Gastrocnemius medialis (tissue), 4 donors: ENCODE results near the gene ATXN10. TPM values are rescaled to one million over a fixed set of nuclear protein-coding genes. Genes with fewer than 3 reads are reported as not detected.
"Not testable (repeated sequence)": the region's sequence is repeated elsewhere in the genome, so short reads cannot be mapped to it uniquely, and the experiment has no call there.

Experiments
- ATAC-seq, 2 donors: fragments of 150-250 bp; one replicate each; pipeline ENCODE4 v1.9.1; 2016
- DNase-seq, 2 donors: peaks; one replicate each; pipeline ENCODE4 v3.0.0-alpha.2; 2019
- H3K27ac ChIP-seq, 4 donors: fragments of 200-600 bp; sonication (generic); 1 replicate in 1 of 4; 2 replicates in 3 of 4; pipeline ENCODE4 v1.5.1; 2016 to 2018; ENCODE audit warnings: mild to moderate bottlenecking in 2 of 4, moderate library complexity in 1 of 4
- H3K27me3 ChIP-seq, 3 donors: fragments of 200-600 bp; sonication (generic) in 2 of 3; 1 replicate in 1 of 3; 2 replicates in 2 of 3; pipeline versions ENCODE4 v1.5.1 to v1.6.0; 2016 to 2019; ENCODE audit warnings: mild to moderate bottlenecking in 1 of 3, moderate library complexity in 1 of 3
- H3K36me3 ChIP-seq, 2 donors: fragments of 200-600 bp; sonication (generic) in 1 of 2; one replicate each; pipeline ENCODE4 v1.5.1; 2017 to 2018
- H3K4me1 ChIP-seq, 2 donors: fragments of 200-600 bp; sonication (generic) in 1 of 2; one replicate each; pipeline ENCODE4 v1.5.1; 2016 to 2017; ENCODE audit warnings: mild to moderate bottlenecking in 2 of 2
- H3K4me3 ChIP-seq, 4 donors: fragments of 200-600 bp; sonication (generic) in 3 of 4; 1 replicate in 1 of 4; 2 replicates in 3 of 4; pipeline ENCODE4 v1.5.1; 2016 to 2019; ENCODE audit warnings: mild to moderate bottlenecking in 2 of 4
- H3K9me3 ChIP-seq, 3 donors: fragments of 200-600 bp; sonication (generic) in 2 of 3; 1 replicate in 1 of 3; 2 replicates in 2 of 3; pipeline ENCODE4 v1.5.1; 2016 to 2019
- CTCF ChIP-seq, 5 experiments: fragments of 450-650 bp in 3 of 5; fragments of 200-600 bp in 2 of 5; sonication (generic) in 2 of 5; IDR thresholded peaks in 4 of 5; conservative IDR thresholded peaks in 1 of 5; 1 replicate in 4 of 5; 2 replicates in 1 of 5; pipeline ENCODE4 v1.5.1; 2016 to 2019; ENCODE audit warnings: antibody characterized with exemption in 5 of 5, mild to moderate bottlenecking in 3 of 5, moderate library complexity in 3 of 5
- POLR2A ChIP-seq, 2 donors: fragments of 450-650 bp; IDR thresholded peaks; one replicate each; pipeline ENCODE4 v1.6.1; 2017; ENCODE audit warnings: antibody characterized with exemption in 2 of 2, mild to moderate bottlenecking in 2 of 2, moderate library complexity in 2 of 2
- in situ Hi-C, 4 donors: fragments of 200-750 bp; cut with MboI; loops; one replicate each; pipeline versions ENCODE4 v1.15.0 to v1.8.0; 2017; ENCODE audit warnings: low sequenced_read_pairs in 4 of 4
- intact Hi-C: fragments of 100-400 bp; cut with DNase I; formaldehyde crosslinking; loops from one replicate; pipeline ENCODE4 v1.15.1; 2023; ENCODE audit warnings: low total_unique reads
- total RNA-seq, 4 donors: library from RNA; depleted of rRNA; stranded (reverse); fragments of >200 nt; gene quantifications; one replicate each; pipeline versions ENCODE4 v1.1.0 to v1.2.3, GENCODE V29; 2016

Gene ATXN10
- total RNA-seq, 4 donors from 2014 or later, result 52.9 to 98.9 (median 78.5) TPM

DNA sequence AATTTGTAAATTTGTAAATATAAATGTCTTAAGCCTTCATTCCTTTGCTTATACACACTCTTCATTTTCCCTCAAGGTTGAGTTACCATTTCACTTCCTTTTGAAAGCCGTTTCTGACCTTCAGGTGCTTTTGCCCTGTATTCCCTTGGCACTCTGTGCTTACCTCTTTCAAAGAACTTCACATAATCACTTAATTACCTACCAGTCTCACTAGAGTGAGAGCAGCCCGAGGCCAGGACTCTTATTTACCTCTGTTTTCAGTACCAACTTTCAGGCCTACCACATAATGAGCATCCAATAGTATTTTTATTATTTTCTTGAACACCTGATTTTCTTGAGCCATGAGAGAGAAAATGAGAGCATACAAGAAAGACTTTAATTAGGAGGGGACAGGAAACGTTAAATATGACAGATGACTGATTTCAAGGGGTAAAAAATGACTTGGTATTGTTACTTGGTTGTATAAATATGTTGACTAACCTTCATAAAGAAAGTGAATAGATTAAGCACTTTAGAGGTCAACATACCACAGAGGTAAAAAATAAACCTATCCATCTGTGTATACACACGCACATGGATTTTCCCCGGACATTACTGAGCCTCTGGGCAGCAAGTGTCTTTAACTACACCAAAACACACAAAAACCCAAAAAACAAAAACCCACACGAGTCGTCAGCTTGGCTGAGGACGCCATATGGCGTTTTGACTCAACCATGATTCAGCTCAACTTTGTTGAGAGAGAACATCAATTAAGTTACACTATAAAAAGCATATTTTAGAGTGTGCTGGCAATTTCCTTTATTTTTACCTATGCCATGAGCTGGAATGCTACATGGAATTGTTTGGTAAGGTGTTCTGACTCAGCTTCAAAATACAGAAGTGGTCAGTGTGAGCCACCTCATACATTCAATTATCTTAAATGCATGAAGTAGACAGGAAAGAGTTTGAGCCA, 7.6 kb downstream of the ATXN10 start:
- Histone ChIP-seq H3K36me3 (no peaks in the 10 kb centered on the region), H3K27ac (no peak overlapping the region), H3K4me1 (peaks cover 10% of the 10 kb centered on the region in 2 donors), H3K9me3 (no peaks in the 10 kb centered on the region), H3K27me3 (no peaks in the 10 kb centered on the region), H3K4me3 (no peak overlapping the region)
- intact Hi-C loops (loop anchor here (10.0 kb wide), 1 partner anchor 404 kb away; no protein-coding TSS in a partner anchor), in situ Hi-C loops (no loop called here)
- ATAC-seq, result no peak
- no peak for DNase-seq
- TF ChIP-seq POLR2A (IDR thresholded peaks at IDR 0.05) (no peak), CTCF (IDR thresholded peaks at IDR 0.05 in 4 of 5, conservative IDR thresholded peaks at IDR 0.05 in 1 of 5) (no peak)

DNA sequence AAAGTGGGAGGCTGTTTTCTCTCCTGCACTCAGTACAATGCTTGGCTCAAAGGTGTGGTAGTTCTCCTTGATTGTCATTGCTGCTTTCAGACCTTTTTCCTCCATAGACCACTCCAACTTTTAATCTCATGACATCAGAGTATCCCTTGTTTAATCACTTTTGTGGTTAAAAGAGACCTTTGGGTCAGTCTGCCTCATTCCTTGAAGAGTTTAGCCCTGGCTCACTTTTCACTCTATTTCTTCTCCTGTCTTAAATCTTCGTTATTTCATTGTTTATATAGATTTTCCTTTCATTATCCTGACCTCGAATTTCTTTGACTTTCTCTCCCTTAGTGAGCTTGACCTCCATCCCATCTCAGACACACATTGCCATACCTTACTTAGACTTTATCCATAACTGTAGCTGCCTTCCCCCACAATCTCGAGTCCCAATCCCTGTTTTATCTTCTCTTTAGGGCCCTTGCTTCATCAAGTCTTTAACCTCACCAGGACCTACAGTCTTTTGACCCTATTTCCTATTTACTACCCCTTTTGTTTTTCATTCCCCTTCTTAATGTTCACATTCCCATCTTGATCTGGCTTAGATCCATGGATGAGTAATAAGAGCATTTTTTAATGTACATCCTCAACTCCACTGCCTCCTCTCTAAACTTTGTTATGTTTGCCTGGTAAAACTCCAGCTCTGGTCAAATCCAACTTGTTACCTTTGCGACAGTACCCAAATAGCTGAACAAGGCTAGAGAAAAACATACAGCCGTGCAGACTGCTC, 9.5 kb downstream of the ATXN10 start:
- H3K4me1 ChIP-seq, result peaks cover 23 to 25% of the 10 kb centered on the region in 2 donors
- no peaks in the 10 kb centered on the region for H3K27me3 ChIP-seq
- in situ Hi-C loops (no loop called here), intact Hi-C loops (no loop called here)
- no peaks in the 10 kb centered on the region for H3K9me3 ChIP-seq
- no peak for ATAC-seq
- no peak overlapping the region for H3K27ac ChIP-seq
- H3K36me3 ChIP-seq, result no peaks in the 10 kb centered on the region
- no peak overlapping the region for H3K4me3 ChIP-seq
- TF ChIP-seq POLR2A (IDR thresholded peaks at IDR 0.05) (no peak), CTCF (IDR thresholded peaks at IDR 0.05 in 4 of 5, conservative IDR thresholded peaks at IDR 0.05 in 1 of 5) (no peak)
- DNase-seq, result no peak

DNA sequence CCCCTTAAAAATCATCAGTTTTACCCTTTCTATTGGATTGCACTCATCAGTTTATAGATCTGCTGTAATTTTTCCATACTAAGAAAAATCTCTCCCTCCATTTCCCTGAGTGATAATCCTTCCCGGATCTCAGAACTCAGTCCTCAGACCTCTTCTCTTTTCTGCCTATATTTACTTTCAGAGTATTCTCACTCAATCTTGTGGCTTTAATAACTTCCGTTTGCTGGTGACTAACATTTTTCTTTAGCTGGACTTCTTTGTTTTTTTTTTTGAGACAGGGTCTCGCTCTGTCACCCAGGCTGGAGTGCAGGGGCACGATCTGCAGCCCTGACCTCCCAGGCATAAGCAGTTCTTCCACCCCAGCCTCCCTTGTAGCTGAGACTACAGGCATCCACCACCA, 10.4 kb downstream of the ATXN10 start:
- ATAC-seq, result no peak
- TF ChIP-seq CTCF (IDR thresholded peaks at IDR 0.05 in 4 of 5, conservative IDR thresholded peaks at IDR 0.05 in 1 of 5) (no peak), POLR2A (IDR thresholded peaks at IDR 0.05) (no peak)
- no peaks in the 10 kb centered on the region for H3K27me3 ChIP-seq
- no peaks in the 10 kb centered on the region for H3K9me3 ChIP-seq
- H3K4me3 ChIP-seq, result no peak overlapping the region
- H3K4me1 ChIP-seq, result peaks cover 33 to 35% of the 10 kb centered on the region in 2 donors
- in situ Hi-C loops, result no loop called here
- H3K27ac ChIP-seq, result no peak overlapping the region
- no peaks in the 10 kb centered on the region for H3K36me3 ChIP-seq
- intact Hi-C loops, result no loop called here
- DNase-seq, result no peak

- peaks cover 35 to 38% of the 10 kb centered on the region in 2 donors for H3K4me1 ChIP-seq
- DNase-seq, H3K9me3 ChIP-seq, H3K4me3 ChIP-seq, ATAC-seq, intact Hi-C loops, in situ Hi-C loops, H3K27ac ChIP-seq, H3K27me3 ChIP-seq, H3K36me3 ChIP-seq: not testable (repeated sequence)
These were observed 11.1 kb downstream of the ATXN10 start for GRCh38 chr22:45682773-45683172.

DNA sequence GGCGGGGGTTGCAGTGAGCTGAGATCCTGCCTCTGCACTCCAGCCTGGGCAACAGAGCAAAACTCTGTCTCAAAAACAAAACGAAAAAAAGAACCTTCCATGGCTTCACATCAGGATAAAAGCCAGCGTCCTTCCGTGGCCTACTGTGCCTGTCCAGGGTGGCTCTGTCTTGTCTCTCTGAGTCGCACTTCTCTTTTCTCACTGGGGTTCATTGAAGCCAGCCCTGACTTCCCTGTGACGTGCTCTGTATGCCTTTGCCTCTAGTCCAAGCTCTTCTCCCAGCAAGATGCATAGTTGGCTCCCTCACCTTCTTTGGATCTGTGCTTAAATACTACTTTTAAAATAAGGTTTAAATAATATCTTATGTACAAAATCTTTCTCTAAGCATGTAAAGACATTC, 11.6 kb downstream of the ATXN10 start:
- Histone ChIP-seq H3K4me1 (peaks cover 37 to 43% of the 10 kb centered on the region in 2 donors), H3K4me3 (no peak overlapping the region), H3K36me3 (no peaks in the 10 kb centered on the region), H3K27me3 (no peaks in the 10 kb centered on the region), H3K27ac (no peak overlapping the region), H3K9me3 (no peaks in the 10 kb centered on the region)
- intact Hi-C loops (no loop called here), in situ Hi-C loops (no loop called here)
- no peak for DNase-seq
- TF ChIP-seq POLR2A (IDR thresholded peaks at IDR 0.05), result no peak
- TF ChIP-seq CTCF (IDR thresholded peaks at IDR 0.05 in 4 of 5, conservative IDR thresholded peaks at IDR 0.05 in 1 of 5), result no peak
- ATAC-seq, result no peak
